Measurements from ENCODE around the gene FAM227A.

Gene FAM227A

DNA sequence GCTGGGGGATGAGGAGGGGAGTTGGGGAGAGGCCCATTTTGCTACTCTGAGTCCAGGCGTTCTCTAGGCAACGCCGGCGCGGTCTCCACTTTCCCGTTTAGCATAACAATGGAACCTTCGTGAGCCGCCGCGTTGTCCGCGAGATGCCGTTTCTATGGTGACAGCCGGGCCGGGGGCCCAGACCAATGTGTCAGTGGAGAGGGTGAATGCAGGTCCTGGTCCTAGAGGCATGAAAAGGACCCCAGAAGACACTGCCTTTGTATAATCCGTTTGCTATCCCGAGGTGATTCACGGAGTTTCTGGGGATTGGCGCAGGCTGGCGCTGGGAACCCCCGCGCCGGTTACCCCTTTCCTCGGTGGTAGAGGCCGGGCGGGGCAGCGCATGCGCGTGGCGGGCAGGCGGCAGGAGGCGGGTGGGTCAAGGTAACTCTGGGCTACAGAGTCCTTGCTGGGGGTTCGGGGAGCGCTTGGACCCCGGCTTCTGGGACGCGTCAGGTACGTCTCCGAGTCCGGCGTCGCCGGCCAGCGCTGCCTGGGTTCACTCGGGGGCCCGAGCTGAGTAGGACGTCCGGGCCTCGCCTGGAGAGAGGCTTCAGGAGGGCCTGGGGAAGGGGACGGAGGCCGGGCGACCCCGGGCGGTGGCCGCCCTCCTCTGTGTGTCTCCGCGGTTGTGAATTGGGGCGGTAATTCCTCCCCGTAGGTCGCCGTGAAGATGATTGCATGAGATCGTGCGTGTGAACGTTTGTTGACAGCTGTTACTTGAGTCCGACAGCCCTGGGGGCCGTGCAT is at the start of gene FAM227A, which contains the start of gene CBY1:
TSS of gene FAM227A (minus strand) at position 137 of the 789 bp plus-strand sequence. CDS start 6,224 bp downstream, outside the sequence.
TSS of gene CBY1 (plus strand) at position 383 of the 789 bp plus-strand sequence. CDS start 11,417 bp downstream, outside the sequence.
- peak within 1 kb of the TSS; percentile 84 to 92 for H3K4me3 ChIP-seq (replicated peaks in 1 of 2; ENCODE audit: low read depth in 2 of 2, low read length in 2 of 2)
- peak; percentile 91 for DNase-seq (ENCODE audit: low read depth in 2 of 2)
- TF ChIP-seq, protein P1, sequence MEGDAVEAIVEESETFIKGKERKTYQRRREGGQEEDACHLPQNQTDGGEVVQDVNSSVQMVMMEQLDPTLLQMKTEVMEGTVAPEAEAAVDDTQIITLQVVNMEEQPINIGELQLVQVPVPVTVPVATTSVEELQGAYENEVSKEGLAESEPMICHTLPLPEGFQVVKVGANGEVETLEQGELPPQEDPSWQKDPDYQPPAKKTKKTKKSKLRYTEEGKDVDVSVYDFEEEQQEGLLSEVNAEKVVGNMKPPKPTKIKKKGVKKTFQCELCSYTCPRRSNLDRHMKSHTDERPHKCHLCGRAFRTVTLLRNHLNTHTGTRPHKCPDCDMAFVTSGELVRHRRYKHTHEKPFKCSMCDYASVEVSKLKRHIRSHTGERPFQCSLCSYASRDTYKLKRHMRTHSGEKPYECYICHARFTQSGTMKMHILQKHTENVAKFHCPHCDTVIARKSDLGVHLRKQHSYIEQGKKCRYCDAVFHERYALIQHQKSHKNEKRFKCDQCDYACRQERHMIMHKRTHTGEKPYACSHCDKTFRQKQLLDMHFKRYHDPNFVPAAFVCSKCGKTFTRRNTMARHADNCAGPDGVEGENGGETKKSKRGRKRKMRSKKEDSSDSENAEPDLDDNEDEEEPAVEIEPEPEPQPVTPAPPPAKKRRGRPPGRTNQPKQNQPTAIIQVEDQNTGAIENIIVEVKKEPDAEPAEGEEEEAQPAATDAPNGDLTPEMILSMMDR (IDR thresholded peaks at IDR 0.05; ENCODE audit: low read depth, low read length): no peak

DNA sequence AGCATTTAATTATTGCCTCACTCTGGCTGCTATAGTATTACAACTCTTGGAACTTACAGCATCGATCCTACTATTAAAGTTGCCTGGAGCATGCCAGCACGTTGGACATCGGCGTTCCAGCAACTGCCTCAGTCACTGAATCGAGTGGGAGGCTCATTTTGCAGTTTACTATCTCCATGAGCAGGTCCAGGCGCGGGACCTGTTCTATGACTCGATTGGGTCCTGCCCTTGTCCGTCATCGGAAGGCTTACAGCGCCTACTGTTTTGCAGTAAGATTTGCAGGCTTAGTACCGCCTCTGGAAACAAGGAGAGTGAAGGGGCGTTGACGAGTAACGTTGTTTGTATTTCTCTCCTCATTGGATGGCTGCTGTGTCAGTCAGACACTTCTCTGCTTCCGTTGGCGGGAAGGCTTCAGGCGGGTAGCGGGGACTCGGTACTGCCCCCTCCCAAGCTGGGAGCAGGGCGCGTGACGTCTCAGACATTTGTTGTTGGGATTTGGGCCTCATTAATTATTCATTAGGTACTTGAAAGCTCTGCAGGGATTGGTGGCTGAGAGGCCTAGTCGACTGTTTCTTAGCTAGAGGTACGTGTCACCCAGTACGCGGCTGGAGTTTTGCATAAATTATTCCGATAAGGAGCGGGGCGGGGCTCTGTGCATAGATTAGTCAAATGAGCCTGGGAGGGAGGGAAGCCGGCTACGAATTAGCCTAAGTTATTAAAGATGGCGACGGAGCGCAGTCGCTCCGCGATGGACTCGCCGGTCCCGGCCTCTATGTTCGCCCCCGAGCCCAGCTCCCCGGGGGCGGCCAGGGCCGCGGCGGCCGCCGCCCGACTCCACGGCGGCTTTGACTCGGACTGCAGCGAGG is 49.3 kb upstream of the FAM227A start, which contains the start of gene GTPBP1:
TSS of gene GTPBP1 (plus strand) at position 710 of the 866 bp plus-strand sequence. CDS start at position 722, 12 bp downstream.
- peak within 1 kb of the TSS; percentile 94 to 95 for H3K4me3 ChIP-seq (replicated peaks in 1 of 2; ENCODE audit: low read depth in 2 of 2, low read length in 2 of 2)
- TF ChIP-seq, protein P1 (IDR thresholded peaks at IDR 0.05; ENCODE audit: low read depth, low read length): no peak
- peak; percentile 100 for DNase-seq (ENCODE audit: low read depth in 2 of 2)

DNA sequence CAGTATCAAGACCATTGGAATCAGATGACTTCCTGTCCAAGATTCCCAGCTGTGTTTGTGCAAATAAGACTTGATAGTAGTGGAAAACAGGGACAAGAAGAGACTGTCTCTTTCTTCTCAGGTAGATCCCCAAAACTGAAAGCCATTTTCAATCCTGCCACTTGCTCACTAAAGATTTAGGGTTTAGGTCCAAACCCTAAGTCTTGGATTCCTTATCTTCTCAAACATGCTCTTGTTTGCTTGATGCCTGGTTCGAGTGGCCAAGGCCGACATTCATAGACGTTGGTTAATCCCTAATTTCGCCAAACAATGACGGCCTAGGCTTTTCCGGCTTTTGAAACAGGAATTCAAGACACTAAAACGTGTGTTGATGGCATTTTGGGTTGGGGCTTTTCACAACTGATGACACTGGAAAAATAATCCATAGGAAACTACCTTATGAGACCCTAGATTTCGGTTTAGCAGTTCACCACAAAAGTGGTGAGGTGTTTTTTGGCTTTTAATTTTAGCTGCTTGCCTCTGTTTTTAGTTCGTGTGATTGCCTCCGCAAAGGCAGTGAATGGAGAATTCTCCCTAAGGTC is 48.6 kb upstream of the FAM227A start:
- TF ChIP-seq, protein P1 (IDR thresholded peaks at IDR 0.05; ENCODE audit: low read depth, low read length): no peak
- peak in 1 of 2 donors; percentile 9 for DNase-seq (ENCODE audit: low read depth in 2 of 2)
- H3K4me3 ChIP-seq (replicated peaks in 1 of 2; ENCODE audit: low read depth in 2 of 2, low read length in 2 of 2): peak overlapping the region; percentile 19 to 43

DNA sequence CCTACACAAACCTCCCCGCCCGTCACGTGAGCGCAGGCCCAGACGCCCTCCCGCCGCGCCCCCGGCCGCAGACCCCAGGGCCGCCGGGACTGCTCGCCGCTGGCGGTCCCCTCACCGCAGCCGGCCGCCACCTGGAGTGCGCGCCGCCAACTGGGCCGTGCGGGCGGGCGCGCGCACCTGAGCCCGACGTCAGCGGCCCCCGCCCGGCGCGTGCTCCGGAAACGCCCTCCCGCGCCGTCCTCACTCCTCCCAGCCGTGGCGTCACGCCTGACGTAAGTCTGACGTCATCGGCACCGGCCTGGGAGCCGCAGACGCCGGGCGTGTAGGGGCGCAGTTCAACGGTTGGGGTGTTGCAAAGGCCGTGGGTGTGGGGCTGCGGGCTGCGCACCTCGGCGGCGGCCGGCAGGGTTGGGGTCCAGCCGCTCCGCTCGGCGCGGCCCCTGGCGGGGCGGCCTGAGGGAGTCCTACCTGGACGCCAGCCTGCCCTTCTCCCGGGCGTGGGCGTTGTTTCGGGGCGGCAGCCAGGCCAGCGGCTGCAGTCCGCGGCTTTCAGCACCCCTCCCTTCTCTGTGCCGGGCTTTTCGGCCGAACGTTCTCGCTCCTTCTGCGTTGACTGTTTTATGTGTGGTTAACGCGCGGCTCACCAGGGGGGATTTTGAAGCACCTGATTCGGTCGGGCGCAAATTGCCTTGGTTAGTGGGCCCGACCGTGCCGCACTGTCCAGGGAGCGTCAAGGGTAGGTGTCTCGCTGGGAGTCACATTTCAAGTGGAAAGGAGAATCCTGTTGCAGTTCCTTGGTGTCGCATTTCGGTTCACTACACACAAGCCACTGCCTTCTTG is 44.8 kb upstream of the FAM227A start, which contains the start of gene JOSD1:
TSS of gene JOSD1 (minus strand) at position 155 of the 840 bp plus-strand sequence. CDS start 956 bp downstream, outside the sequence.
- peak; percentile 93 to 98 for DNase-seq (ENCODE audit: low read depth in 2 of 2)
- H3K4me3 ChIP-seq (replicated peaks in 1 of 2; ENCODE audit: low read depth in 2 of 2, low read length in 2 of 2): peak within 1 kb of the TSS; percentile 65 to 80
- TF ChIP-seq, protein P1 (IDR thresholded peaks at IDR 0.05; ENCODE audit: low read depth, low read length): no peak

DNA sequence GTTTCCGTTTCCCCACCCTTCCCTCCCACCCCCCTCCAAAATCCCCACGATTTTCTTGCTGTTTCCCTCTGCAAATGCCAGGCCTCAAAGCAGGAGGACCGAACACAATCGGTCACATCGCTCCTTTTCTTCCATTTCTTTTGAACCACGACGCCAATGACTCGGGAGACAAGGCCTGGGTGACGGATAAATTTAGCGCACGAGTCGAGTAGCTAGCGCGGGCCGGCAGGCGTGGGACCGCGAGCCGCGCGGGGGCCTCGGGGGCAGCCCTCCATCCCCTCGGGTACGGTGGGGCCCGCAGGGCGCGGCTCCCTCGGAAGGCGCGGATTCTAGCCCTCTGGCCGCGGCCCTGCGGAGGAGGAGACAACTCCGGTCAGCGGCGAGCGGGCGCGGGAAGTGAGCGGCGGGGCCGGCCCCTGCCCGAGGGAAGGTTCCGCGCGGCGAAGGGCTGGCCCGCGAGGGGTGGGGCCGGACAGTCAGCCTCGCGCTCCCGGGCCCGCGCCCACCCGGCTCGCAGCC is 44.1 kb upstream of the FAM227A start:
- peak overlapping the region; percentile 65 to 80 for H3K4me3 ChIP-seq (replicated peaks in 1 of 2; ENCODE audit: low read depth in 2 of 2, low read length in 2 of 2)
- DNase-seq (ENCODE audit: low read depth in 2 of 2): peak; percentile 54 to 78

More for the DNA sequence above, 44.1 kb upstream of the FAM227A start:
- TF ChIP-seq, protein P1 (IDR thresholded peaks at IDR 0.05; ENCODE audit: low read depth, low read length): no peak

All from cardiac fibroblast (primary cell).